ENCODE data around the gene PSTPIP1.

GRCh38 chr15:76994001-76994400 is 925 bp upstream of the PSTPIP1 start:
- no peak for TF ChIP-seq POLR2A (IDR thresholded peaks at IDR 0.05)
- TF ChIP-seq CTCF (IDR thresholded peaks at IDR 0.05) = no peak

All from vagina (tissue), 2 donors.